SKM-1 treated with dmso at 0.1 percent for 144 hours (cell line): ENCODE data around the gene FAM72A.
A peak's percentile ranks its signal among the peaks of the same experiment; 100 is the strongest.
"Not testable (repeated sequence)": the region's sequence is repeated elsewhere in the genome, so short reads cannot be mapped to it uniquely, and the experiment has no call there.

Experiments used
- DNase-seq: peaks from one replicate; lab custom pipeline; 2025; ENCODE audit not compliant: unreplicated experiment; lab: John Stamatoyannopoulos, UW

The FAM72A gene

GRCh38 chr1:206202789-206203363 is at the start of gene FAM72A:
TSS of gene FAM72A (minus strand) at chr1:206202839. CDS start at chr1:206202025, 814 bp downstream.
- DNase-seq, result peak; percentile 100

DNA sequence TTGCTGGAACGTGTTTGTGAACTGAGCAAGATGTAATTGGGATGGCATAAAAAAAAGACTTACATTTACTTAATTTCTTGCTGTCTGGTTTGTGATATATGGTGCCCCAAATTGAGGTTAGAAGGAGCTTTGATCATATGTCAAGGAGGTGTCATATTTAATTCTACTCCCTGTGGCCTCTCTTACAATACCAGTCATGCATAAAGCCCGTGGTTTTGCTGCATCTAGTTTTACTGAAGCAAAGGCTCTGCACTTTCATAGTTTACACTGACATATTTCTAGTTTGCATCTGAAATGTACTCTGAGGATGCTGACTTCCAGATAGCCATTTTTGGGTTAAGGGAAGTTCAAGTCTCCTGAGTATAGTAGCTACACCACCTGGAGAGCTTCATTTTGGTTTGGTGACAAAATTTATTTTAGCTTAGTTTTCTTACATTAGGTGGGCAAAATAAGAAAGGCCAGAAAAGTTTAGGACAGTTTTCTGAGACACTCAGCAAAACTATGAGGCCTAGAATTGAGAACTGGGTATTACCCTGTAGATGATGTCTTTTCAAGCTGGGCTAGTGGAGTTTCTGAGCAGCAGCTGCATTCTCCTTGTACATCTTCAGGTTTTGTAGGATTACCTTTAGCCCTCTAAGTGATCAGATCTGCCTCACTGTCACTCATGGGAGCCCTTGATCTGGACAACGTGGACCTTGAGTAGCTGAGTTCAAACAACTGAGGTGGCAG is 48.5 kb upstream of the FAM72A start:
- not testable (repeated sequence) for DNase-seq

GRCh38 chr1:206246129-206246886 is 43.7 kb upstream of the FAM72A start:
- not testable (repeated sequence) for DNase-seq

GRCh38 chr1:206245479-206245878 is 42.8 kb upstream of the FAM72A start:
- DNase-seq, result not testable (repeated sequence)

- peak; percentile 54 for DNase-seq
Observed at GRCh38 chr1:206243335-206243734, 40.7 kb upstream of the FAM72A start.

DNA sequence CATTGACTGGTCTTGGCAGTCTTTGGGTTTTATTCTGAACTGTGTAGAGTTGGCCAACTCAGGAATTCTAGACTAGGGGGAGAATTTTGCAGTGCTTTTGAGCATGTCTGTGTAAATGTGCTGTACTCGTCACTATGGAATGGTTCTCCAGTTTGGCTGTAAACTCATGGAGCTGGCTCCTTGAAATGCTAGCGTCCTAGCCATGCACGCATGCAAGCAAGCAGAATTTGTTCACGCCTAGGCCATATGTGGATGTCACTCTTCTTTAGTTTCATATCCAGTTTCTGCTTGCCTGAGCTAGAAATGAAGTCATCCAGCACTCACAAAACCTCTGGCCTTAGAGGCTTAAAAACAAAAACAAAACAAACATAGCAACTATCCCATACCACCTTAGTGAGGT is 37.6 kb upstream of the FAM72A start:
- DNase-seq, result not testable (repeated sequence)

DNA sequence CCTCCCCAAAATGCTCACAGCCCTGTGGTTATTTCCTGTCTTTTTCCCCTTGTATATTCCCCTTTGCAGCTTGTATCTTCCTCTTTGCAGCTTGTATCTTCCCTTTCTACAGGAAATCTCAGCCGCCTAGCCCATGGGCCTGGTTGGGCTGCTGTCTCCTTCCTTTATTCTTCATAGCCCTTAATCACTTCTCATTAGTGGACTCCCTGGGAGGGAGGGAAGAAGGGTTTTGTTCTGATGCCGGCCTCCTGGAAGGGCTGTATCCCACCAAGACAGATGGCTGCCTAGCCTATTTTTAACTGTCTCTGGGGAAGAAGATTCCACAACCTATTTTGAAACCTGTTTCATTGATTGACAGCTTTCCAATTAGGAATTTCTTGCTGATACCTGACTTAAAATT is 32.6 kb upstream of the FAM72A start:
- not testable (repeated sequence) for DNase-seq

- not testable (repeated sequence) for DNase-seq
Observed at GRCh38 chr1:206234189-206234916, 31.7 kb upstream of the FAM72A start.

DNA sequence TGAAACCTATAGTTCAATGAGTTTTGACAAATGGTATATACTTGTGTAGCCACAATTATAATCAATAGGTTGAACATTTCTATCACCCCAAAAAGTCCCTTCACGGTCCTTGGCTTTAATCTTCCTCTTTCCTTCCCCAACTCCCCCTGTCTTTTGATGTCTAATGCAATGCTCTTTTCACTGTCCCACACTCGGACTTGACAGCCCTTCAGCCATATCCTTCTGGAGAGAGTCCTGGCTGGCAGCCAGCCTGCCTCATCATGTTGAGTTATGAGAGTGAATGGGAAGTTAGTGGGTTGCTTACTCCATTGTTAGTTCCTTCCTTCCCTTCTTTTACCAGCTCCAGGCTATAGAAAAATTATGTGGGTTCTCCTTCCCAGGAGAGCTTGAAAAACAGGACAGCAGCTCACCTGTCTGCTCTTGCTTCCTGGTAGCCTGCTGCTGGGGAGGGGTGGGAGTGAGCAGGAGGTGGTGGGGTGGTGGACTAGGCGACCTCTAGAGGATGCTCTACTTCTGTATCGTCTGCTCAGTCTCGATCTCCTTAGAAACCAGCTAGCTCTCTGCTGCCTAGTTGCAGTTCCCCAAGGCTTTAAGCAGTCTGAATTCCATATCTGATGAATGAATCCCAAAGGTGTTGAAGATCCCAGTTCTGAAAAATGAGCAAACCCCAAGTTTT is 30.5 kb upstream of the FAM72A start:
- not testable (repeated sequence) for DNase-seq

- not testable (repeated sequence) for DNase-seq
Observed at GRCh38 chr1:206231989-206232388, 29.4 kb upstream of the FAM72A start.

- not testable (repeated sequence) for DNase-seq
Observed at GRCh38 chr1:206229286-206229685, 26.6 kb upstream of the FAM72A start.

DNA sequence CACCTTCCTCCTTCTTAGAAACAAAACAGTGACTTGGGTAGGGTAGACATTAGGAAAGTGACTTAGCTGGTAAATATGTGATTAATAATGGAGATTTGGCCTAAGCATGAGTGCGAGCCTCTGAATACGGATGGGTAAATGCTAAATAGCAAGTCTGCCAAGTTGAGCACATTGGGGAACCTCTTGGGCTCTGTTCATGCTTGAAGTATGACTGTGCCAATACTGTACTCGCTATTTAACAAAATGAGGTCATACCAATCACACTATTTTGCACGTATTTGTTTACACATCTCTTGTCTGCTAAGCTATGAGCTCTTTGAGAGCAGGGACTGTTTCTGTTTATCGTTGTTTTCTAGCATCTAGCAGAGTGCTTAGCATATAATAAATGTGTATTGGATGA is 24.2 kb upstream of the FAM72A start:
- DNase-seq, result not testable (repeated sequence)

- DNase-seq, result not testable (repeated sequence)
Observed at GRCh38 chr1:206225386-206225785, 22.7 kb upstream of the FAM72A start.

DNA sequence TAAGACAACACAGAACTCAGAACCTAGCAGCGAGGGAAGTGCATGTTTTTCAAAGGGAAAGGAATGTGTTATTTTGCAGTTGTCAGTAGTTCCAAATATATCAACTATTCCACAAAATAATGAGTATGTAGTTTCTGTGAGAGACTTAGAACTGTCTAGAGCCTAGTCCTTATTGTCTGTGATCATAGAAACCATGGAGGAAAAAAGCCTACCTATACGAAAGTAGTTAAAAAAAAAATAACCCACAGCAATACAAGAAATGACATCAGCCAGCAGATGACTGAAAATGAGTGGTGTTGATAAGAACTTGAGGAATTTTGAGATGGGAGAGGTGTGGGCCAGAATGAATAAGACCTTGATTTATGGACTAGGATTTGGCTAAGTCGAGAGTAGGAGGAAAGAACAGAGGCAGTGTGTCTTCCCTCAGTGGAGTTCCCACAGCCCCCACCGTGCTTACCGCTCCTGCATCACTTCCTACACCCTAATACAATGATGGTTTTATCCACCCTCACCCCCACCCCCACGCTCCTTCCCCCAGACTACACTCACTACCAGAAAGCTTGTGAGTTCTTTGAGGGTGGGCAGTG is 21.6 kb upstream of the FAM72A start:
- not testable (repeated sequence) for DNase-seq

- not testable (repeated sequence) for DNase-seq
Observed at GRCh38 chr1:206221585-206221984, 18.9 kb upstream of the FAM72A start.

GRCh38 chr1:206220332-206221000 is 17.8 kb upstream of the FAM72A start:
- peak; percentile 13 for DNase-seq

- not testable (repeated sequence) for DNase-seq
Observed at GRCh38 chr1:206219514-206220331, 17.1 kb upstream of the FAM72A start.

DNA sequence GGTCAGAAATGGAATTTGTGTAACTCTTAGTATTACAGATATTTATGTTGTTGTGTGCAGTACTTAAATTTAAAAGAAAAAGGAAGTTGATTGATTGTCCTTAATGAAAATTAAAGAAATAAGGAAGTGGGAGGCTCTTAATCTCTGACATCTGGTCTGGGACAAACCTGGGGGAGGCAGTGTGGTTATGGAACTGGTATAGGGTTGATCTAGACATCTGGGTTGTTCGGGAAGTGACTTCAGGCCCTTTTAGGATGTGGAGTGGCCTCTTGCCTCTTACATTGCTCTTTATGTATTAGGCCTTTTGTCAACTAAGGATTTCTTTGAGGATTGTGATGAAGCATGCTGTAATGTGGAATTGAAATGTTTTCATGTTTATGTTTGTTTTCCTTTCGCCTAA is 16.1 kb upstream of the FAM72A start:
- DNase-seq, result not testable (repeated sequence)

DNA sequence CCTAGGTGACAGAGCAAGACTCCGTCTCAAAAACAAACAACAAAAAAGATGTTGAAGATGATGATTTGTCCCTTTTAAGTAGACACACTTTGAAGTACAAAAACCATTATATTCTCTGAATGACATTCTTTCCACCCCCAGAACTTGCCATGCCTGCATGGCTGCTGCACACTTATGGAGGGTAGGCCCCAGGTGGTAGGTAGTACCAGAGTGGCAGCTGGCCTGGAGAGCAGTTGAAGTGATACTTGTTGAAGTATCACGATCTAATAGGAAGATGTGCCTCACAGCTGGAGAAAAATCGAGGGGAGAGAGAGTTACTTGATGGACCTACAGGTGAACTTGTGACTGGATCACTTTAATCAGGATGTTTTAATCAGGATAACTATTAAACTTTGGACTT is 15.6 kb upstream of the FAM72A start:
- not testable (repeated sequence) for DNase-seq
